Fibroblast of lung (primary cell): Measurements from ENCODE around the gene MFAP4.

Source experiments
- CTCF ChIP-seq, 2 donors: IDR thresholded peaks in 1 of 2; conservative IDR thresholded peaks in 1 of 2; 1 replicate in 1 of 2; 2 replicates in 1 of 2; pipeline ENCODE4 v1.5.1; 2011 to 2012; ENCODE audit warnings: low read length in 2 of 2, control low read depth in 1 of 2, inconsistent platforms in 1 of 2, low read depth in 1 of 2, mild to moderate bottlenecking in 1 of 2
- EZH2 ChIP-seq: IDR thresholded peaks from 2 replicates; pipeline ENCODE4 v1.5.1; 2012; ENCODE audit warnings: low read length, control low read depth, mild to moderate bottlenecking; ENCODE audit errors: missing control alignments

- TF ChIP-seq CTCF (conservative IDR thresholded peaks at IDR 0.05 in 1 of 2, IDR thresholded peaks at IDR 0.05 in 1 of 2; ENCODE audit: low read depth in 1 of 2, low read length in 2 of 2) (no peak), EZH2 (no peak)
Measured at GRCh38 chr17:19342611-19343255, 44.3 kb downstream of the MFAP4 start.
